H1 (cell line): ENCODE results near the gene MANBA. TPM values are rescaled to one million over a fixed set of nuclear protein-coding genes. Genes with fewer than 3 reads are reported as not detected.

Experiments
- CTCF ChIA-PET: fragments of 300-600 bp; sonication (Branson Sonifier 250); formaldehyde crosslinking; loops from one replicate; lab custom pipeline; 2021; ENCODE audit not compliant: partially characterized antibody; lab: Charles Lee
- POLR2A ChIA-PET: fragments of 300-600 bp; sonication (Branson Sonifier 250); formaldehyde crosslinking; loops from one replicate; lab custom pipeline; 2021; ENCODE audit warnings: inconsistent platforms; ENCODE audit not compliant: partially characterized antibody; lab: Charles Lee
- DNase-seq, 2 experiments: peaks; one replicate each; pipeline versions ENCODE4 v3.0.0 to v3.0.0-alpha.2; 2010 to 2022; ENCODE audit warnings: low spot score in 2 of 2, low read depth in 1 of 2, mixed read lengths in 1 of 2
- FAIRE-seq: peaks from 2 replicates; lab custom pipeline; 2011; peaks lifted over from hg19 to GRCh38; lab: Jason Lieb, UNC
- H2AFZ ChIP-seq: 2 replicates; pipeline ENCODE4 v1.8.1; 2012; ENCODE audit warnings: low read length, inconsistent platforms
- H2AK5ac ChIP-seq: 2 replicates; pipeline ENCODE4 v1.6.1; 2013; ENCODE audit warnings: low read depth, low read length
- H2BK120ac ChIP-seq: replicated peaks from 2 replicates; pipeline ENCODE3; 2013; ENCODE audit warnings: low read depth, low read length, inconsistent platforms
- H2BK12ac ChIP-seq: 2 replicates; pipeline ENCODE4 v1.6.1; 2013; ENCODE audit warnings: low read depth, low read length
- H2BK15ac ChIP-seq: 2 replicates; pipeline ENCODE4 v1.6.1; 2013; ENCODE audit warnings: low read length
- H2BK20ac ChIP-seq: 2 replicates; pipeline ENCODE4 v1.6.1; 2013; ENCODE audit warnings: low read length
- H2BK5ac ChIP-seq: 2 replicates; pipeline ENCODE4 v1.6.1; 2013; ENCODE audit warnings: low read depth, low read length
- H3K14ac ChIP-seq: 2 replicates; pipeline ENCODE4 v1.6.1; 2013; ENCODE audit warnings: inconsistent platforms; ENCODE audit not compliant: insufficient read length
- H3K18ac ChIP-seq: 2 replicates; pipeline ENCODE4 v1.6.1; 2013; ENCODE audit warnings: low read length; ENCODE audit errors: extremely low read depth
- H3K23ac ChIP-seq: 2 replicates; pipeline ENCODE4 v1.6.1; 2013; ENCODE audit warnings: inconsistent platforms; ENCODE audit not compliant: insufficient read length
- H3K23me2 ChIP-seq: 2 replicates; pipeline ENCODE4 v1.6.1; 2013; ENCODE audit warnings: low read depth, low read length
- H3K27ac ChIP-seq: 2 replicates; pipeline ENCODE4 v1.6.1; 2011; ENCODE audit warnings: low read depth, low read length, inconsistent platforms
- H3K27me3 ChIP-seq, 4 experiments: replicated peaks in 1 of 4; 1 replicate in 1 of 4; 2 replicates in 3 of 4; pipeline versions ENCODE4 v1.6.1 to v1.8.1; 2011 to 2013; ENCODE audit warnings: low read length in 3 of 4, mild to moderate bottlenecking in 3 of 4, inconsistent platforms in 2 of 4, mixed read lengths in 2 of 4, moderate library complexity in 1 of 4; ENCODE audit not compliant: control insufficient read depth in 3 of 4, insufficient read depth in 3 of 4; ENCODE audit errors: extremely low read depth in 1 of 4
- H3K36me3 ChIP-seq, 4 experiments: 2 replicates each; pipeline versions ENCODE4 v1.6.1 to v1.8.1; 2011 to 2013; ENCODE audit warnings: mild to moderate bottlenecking in 4 of 4, low read length in 3 of 4, moderate library complexity in 2 of 4, control low read depth in 1 of 4, inconsistent platforms in 1 of 4; ENCODE audit not compliant: insufficient read depth in 4 of 4, control insufficient read depth in 2 of 4
- H3K4ac ChIP-seq: replicated peaks from 2 replicates; pipeline ENCODE3; 2013; ENCODE audit warnings: low read length, low read depth, mixed read lengths, inconsistent platforms; ENCODE audit not compliant: insufficient read length
- H3K4me1 ChIP-seq, 4 experiments: replicated peaks in 1 of 4; 1 replicate in 1 of 4; 2 replicates in 3 of 4; pipeline versions ENCODE4 v1.6.1 to v1.8.1; 2011 to 2013; ENCODE audit warnings: low read length in 3 of 4, inconsistent platforms in 2 of 4, mixed read lengths in 1 of 4; ENCODE audit not compliant: insufficient read depth in 4 of 4, control insufficient read depth in 3 of 4
- H3K4me2 ChIP-seq, 2 experiments: 2 replicates each; pipeline versions ENCODE4 v1.6.1 to v1.8.1; 2011 to 2013; ENCODE audit warnings: low read depth in 2 of 2, low read length in 2 of 2, control low read depth in 1 of 2, inconsistent platforms in 1 of 2, mild to moderate bottlenecking in 1 of 2; ENCODE audit not compliant: insufficient read depth in 1 of 2
- H3K4me3 ChIP-seq, 4 experiments: fragments of 200-600, 300-600 bp in 1 of 4; sonication (generic), shearing (Covaris generic), sonication (Bioruptor Twin) in 1 of 4; 2 replicates each; pipeline versions ENCODE4 v1.5.1 to v1.8.1; 2011 to 2016; ENCODE audit warnings: low read length in 4 of 4, low read depth in 3 of 4, control low read depth in 2 of 4, inconsistent platforms in 2 of 4, mild to moderate bottlenecking in 2 of 4, mixed read lengths in 1 of 4, moderate library complexity in 1 of 4; ENCODE audit not compliant: insufficient read depth in 2 of 4; ENCODE audit errors: extremely low read depth in 1 of 4
- H3K56ac ChIP-seq: replicated peaks from 2 replicates; pipeline ENCODE3; 2013; ENCODE audit warnings: low read depth, mild to moderate bottlenecking, mixed read lengths, low read length, inconsistent platforms; ENCODE audit not compliant: insufficient read length
- H3K79me1 ChIP-seq: 2 replicates; pipeline ENCODE4 v1.6.1; 2013; ENCODE audit warnings: low read depth, low read length, control low read depth
- H3K79me2 ChIP-seq, 2 experiments: 2 replicates each; pipeline versions ENCODE4 v1.6.1 to v1.8.1; 2012 to 2013; ENCODE audit warnings: low read length in 2 of 2, mild to moderate bottlenecking in 2 of 2, inconsistent platforms in 1 of 2; ENCODE audit not compliant: insufficient read depth in 2 of 2, control insufficient read depth in 1 of 2
- H3K9ac ChIP-seq, 4 experiments: replicated peaks in 1 of 4; 1 replicate in 1 of 4; 2 replicates in 3 of 4; pipeline versions ENCODE4 v1.6.1 to v1.8.1; 2011 to 2013; ENCODE audit warnings: low read depth in 3 of 4, low read length in 3 of 4, control low read depth in 2 of 4, mild to moderate bottlenecking in 2 of 4, moderate library complexity in 2 of 4, inconsistent platforms in 1 of 4; ENCODE audit errors: extremely low read depth in 1 of 4
- H3K9me3 ChIP-seq, 2 experiments: 2 replicates each; pipeline versions ENCODE4 v1.6.1 to v1.8.1; 2012 to 2013; ENCODE audit warnings: mild to moderate bottlenecking in 2 of 2, moderate library complexity in 2 of 2, control low read depth in 1 of 2, inconsistent platforms in 1 of 2, low read depth in 1 of 2, low read length in 1 of 2, mixed read lengths in 1 of 2; ENCODE audit not compliant: insufficient read depth in 2 of 2
- H4K20me1 ChIP-seq, 2 experiments: replicated peaks in 1 of 2; 2 replicates each; pipeline versions ENCODE3 to v1.8.1; 2011 to 2013; ENCODE audit warnings: inconsistent platforms in 2 of 2, low read length in 2 of 2, mild to moderate bottlenecking in 1 of 2; ENCODE audit not compliant: insufficient read depth in 2 of 2, control insufficient read depth in 1 of 2
- H4K5ac ChIP-seq: 2 replicates; pipeline ENCODE4 v1.6.1; 2013; ENCODE audit warnings: low read length, low read depth, mixed read lengths, inconsistent platforms; ENCODE audit not compliant: insufficient read length
- H4K8ac ChIP-seq: 2 replicates; pipeline ENCODE4 v1.8.0; 2013; ENCODE audit warnings: mild to moderate bottlenecking, moderate library complexity, low read length, inconsistent platforms; ENCODE audit not compliant: insufficient read depth; ENCODE audit errors: extremely low read depth
- H4K91ac ChIP-seq: replicated peaks from 2 replicates; pipeline ENCODE3; 2013; ENCODE audit warnings: low read length, mixed read lengths, inconsistent platforms; ENCODE audit not compliant: insufficient read length
- ASH2L ChIP-seq: fragments of 200-600, 300-600 bp; sonication (generic); IDR thresholded peaks from one replicate; pipeline ENCODE4 v1.7.1; 2017; ENCODE audit warnings: low read length
- JUND ChIP-seq: IDR thresholded peaks from 2 replicates; pipeline ENCODE4 v1.6.1; 2011; ENCODE audit warnings: mild to moderate bottlenecking, improper control_type of control experiment, low read length
- RBBP5 ChIP-seq: IDR thresholded peaks from 2 replicates; pipeline ENCODE4 v1.7.1; 2012; ENCODE audit warnings: low read depth, mild to moderate bottlenecking, inconsistent platforms, low read length, moderate library complexity, borderline replicate concordance
- RNF2 ChIP-seq: fragments of 200-900, 300-1000 bp; sonication (generic); IDR thresholded peaks from 2 replicates; pipeline ENCODE4 v1.7.1; 2016; ENCODE audit warnings: borderline replicate concordance, low read depth, mild to moderate bottlenecking, antibody characterized with exemption, low read length; ENCODE audit not compliant: poor library complexity, severe bottlenecking; ENCODE audit errors: missing control alignments
- TCF12 ChIP-seq: IDR thresholded peaks from 2 replicates; pipeline ENCODE4 v1.6.1; 2011; ENCODE audit warnings: low read depth, mild to moderate bottlenecking, low read length
- WGBS, 2 experiments: shearing (Covaris generic) in 1 of 2; methylation state at CpG; one replicate each; pipeline versions ENCODE4 v1.1.6 to v1.1.7; 2013 to 2015; ENCODE audit warnings: low lambda C conversion rate in 2 of 2, mixed read lengths in 2 of 2, inconsistent platforms in 1 of 2, low coverage in 1 of 2, missing lambda C conversion rate in 1 of 2; ENCODE audit not compliant: insufficient replicate concordance in 2 of 2, insufficient coverage in 1 of 2, insufficient read length in 1 of 2; ENCODE audit errors: extremely low coverage in 1 of 2, missing lambda C conversion rate in 1 of 2; 5-methylcytosine and 5-hydroxymethylcytosine counted together
- polyA plus RNA-seq, 7 experiments: library from polyadenylated mRNA; depleted of rRNA in 3 of 7; stranded (reverse) in 5 of 7; unstranded in 2 of 7; fragments of >200 nt in 5 of 7; fragments of 200-250 nt in 2 of 7; gene quantifications; 1 replicate in 5 of 7; 2 replicates in 1 of 7; 4 replicates in 1 of 7; pipeline versions ENCODE4 v1.2.1 to v1.2.3, GENCODE V29; 2011 to 2013; ENCODE audit warnings: missing spikeins in 2 of 7, mixed read lengths in 2 of 7
- total RNA-seq: library from RNA; stranded (reverse); fragmentation: NEBNext Ultra II Directional; extraction: Animal tissue kit (Norgen Biotek cat#: 25700); gene quantifications from 2 replicates; pipeline ENCODE4 v1.2.1, GENCODE V29; 2021
- TF ChIP-seq, protein P1 (sequence below): IDR thresholded peaks from 2 replicates; pipeline ENCODE4 v1.6.1; 2011; ENCODE audit warnings: low read length, improper control_type of control experiment

MANBA gene
- total and polyA plus RNA-seq, 2 of the 8 experiments (the other 6 are each of a cell fraction or from before 2014, with no cell fraction given): 22.9 to 27.8 TPM

DNA sequence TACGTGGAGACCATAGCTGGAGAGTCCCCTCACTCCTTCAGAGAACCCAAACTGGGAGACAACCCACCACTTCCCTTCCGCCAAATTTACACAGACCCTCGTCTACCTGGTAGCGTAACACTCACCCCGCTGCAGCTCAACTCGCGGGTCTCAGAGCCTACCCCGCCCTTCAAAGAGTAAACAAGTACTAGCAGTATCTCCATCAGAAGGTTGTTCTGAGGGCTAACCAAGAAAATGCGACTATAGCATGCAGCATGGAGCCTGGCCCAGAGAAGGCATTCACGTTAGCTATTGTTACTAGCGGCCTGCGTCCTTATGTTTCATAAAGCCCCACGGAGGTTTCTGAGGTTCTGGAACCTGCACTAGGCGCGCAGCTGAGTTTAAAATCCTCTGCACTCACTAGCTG lies 531 bp upstream of the MANBA start:
- Histone ChIP-seq H2BK15ac (peak overlapping the region; percentile 61; the same call in 1 of the 2 replicates), H2BK120ac (no peak overlapping the region), H3K4ac (no peak overlapping the region), H3K18ac (peak overlapping the region; percentile 73), H3K36me3 (no peaks in the 10 kb centered on the region), H2BK5ac (0 out of 2 replicates have a peak overlapping the region, but pooled peaks have one; percentile 35), H3K23ac (no peak overlapping the region), H3K27me3 (no peaks in the 10 kb centered on the region), H2BK20ac (no peak overlapping the region), H3K23me2 (peaks cover 14% of the 10 kb centered on the region), H4K8ac (peak overlapping the region; percentile 87; the same call in 1 of the 2 replicates), H3K79me2 (peaks cover 5 to 38% of the 10 kb centered on the region in 2 experiments; a peak in 3 of 4 replicates), H2AFZ (peak overlapping the region; percentile 99), H3K4me1 (peaks cover 0 to 7% (median 1%) of the 10 kb centered on the region in 4 experiments; a peak in 3 of 7 replicates), H3K9ac (peak overlapping the region in 3 of 4 experiments; percentile 73 to 77 (median 76); a peak in 6 of 7 replicates), H3K9me3 (no peaks in the 10 kb centered on the region), H3K4me3 (peak overlapping the region; percentile 73 to 94 (median 85)), H3K14ac (no peak overlapping the region), H3K4me2 (peak overlapping the region; percentile 89 to 91), H2BK12ac (peak overlapping the region; percentile 72; the same call in 1 of the 2 replicates), H3K79me1 (peaks cover 3% of the 10 kb centered on the region; the same call in 1 of the 2 replicates), H3K56ac (no peak overlapping the region), H4K20me1 (peaks cover 0 to 5% of the 10 kb centered on the region in 2 experiments), H2AK5ac (no peak overlapping the region), H4K91ac (peak overlapping the region; percentile 50), H4K5ac (peak overlapping the region; percentile 81), H3K27ac (peak overlapping the region; percentile 63; the same call in 1 of the 2 replicates)
- DNase-seq: peak in 1 of 2 experiments; percentile 72
- 7% methylated on average over 15 of the region's 15 CpGs; no CpG with 5 or more reads in 1 of the 2 experiments for WGBS, 2 experiments
- ChIA-PET CTCF (interaction anchor here (0.9 to 1.6 kb wide), 8 partner anchors 14 to 248 kb away, joined by 3 to 7 read pairs (median 3); no protein-coding TSS in a partner anchor), POLR2A (interaction anchor here (0.5 to 2.7 kb wide), 12 partner anchors 13 to 1393 kb away, joined by 3 to 26 read pairs (median 4); partner anchors contain the start of genes CISD2 and UBE2D3)
- peak; percentile 3; the same call in 1 of the 2 replicates for TF ChIP-seq RBBP5
- no peak for TF ChIP-seq ASH2L
- TF ChIP-seq JUND: no peak
- TF ChIP-seq TCF12: no peak
- no peak for TF ChIP-seq RNF2
- TF ChIP-seq, protein P1, sequence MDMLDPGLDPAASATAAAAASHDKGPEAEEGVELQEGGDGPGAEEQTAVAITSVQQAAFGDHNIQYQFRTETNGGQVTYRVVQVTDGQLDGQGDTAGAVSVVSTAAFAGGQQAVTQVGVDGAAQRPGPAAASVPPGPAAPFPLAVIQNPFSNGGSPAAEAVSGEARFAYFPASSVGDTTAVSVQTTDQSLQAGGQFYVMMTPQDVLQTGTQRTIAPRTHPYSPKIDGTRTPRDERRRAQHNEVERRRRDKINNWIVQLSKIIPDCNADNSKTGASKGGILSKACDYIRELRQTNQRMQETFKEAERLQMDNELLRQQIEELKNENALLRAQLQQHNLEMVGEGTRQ: no peak
- FAIRE-seq: peak; percentile 55
